Measurements from ENCODE around the gene CIDEB. TPM values are rescaled to one million over a fixed set of nuclear protein-coding genes. Genes with fewer than 3 reads are reported as not detected.

CIDEB gene
- total RNA-seq, 1 experiment from 2014 or later = not detected

- intact Hi-C loops (cut with micrococcal nuclease; ENCODE audit: unreplicated experiment) = no loop called here
- CTCF ChIA-PET = no interaction called here
- no peaks in the 10 kb centered on the region for H3K79me2 ChIP-seq (ENCODE audit: low read depth)
- POLR2A ChIA-PET (ENCODE audit: unreplicated experiment) = interaction anchor here (0.7 kb wide), 1 partner anchor 9 kb away, joined by 9 read pairs; no protein-coding TSS in a partner anchor
- DNase-seq = no peak
- no peak for TF ChIP-seq CTCF (conservative IDR thresholded peaks at IDR 0.05)
- H3K27ac ChIP-seq = no peak overlapping the region
- no peaks in the 10 kb centered on the region for H3K36me3 ChIP-seq (ENCODE audit: low read depth)
- no peaks in the 10 kb centered on the region for H3K9me2 ChIP-seq (ENCODE audit: insufficient read depth)
- no peak overlapping the region for H3K4me3 ChIP-seq
- no peaks in the 10 kb centered on the region for H3K27me3 ChIP-seq (ENCODE audit: insufficient read depth, low read depth)
- BruUV-seq (replicated peaks) = no TSS peak
- no peak overlapping the region for H3K4me2 ChIP-seq
- H3K9me3 ChIP-seq (ENCODE audit: insufficient read depth, low read depth) = no peaks in the 10 kb centered on the region
- H3F3A ChIP-seq (ENCODE audit: insufficient read depth, low read depth) = no peaks in the 10 kb centered on the region
- H3K4me1 ChIP-seq (replicated peaks; ENCODE audit: insufficient read depth) = no peaks in the 10 kb centered on the region
- no peaks in the 10 kb centered on the region for H4K20me1 ChIP-seq (ENCODE audit: insufficient read depth)
- H2AFZ ChIP-seq = no peak overlapping the region
These were observed 18.0 kb downstream of the CIDEB start for GRCh38 chr14:24289649-24290280.

- BruUV-seq (replicated peaks) = no TSS peak
- Histone ChIP-seq H3K79me2 (ENCODE audit: low read depth) (no peaks in the 10 kb centered on the region), H3F3A (ENCODE audit: insufficient read depth, low read depth) (no peaks in the 10 kb centered on the region), H3K27me3 (ENCODE audit: insufficient read depth, low read depth) (no peaks in the 10 kb centered on the region), H2AFZ (no peak overlapping the region), H4K20me1 (ENCODE audit: insufficient read depth) (no peaks in the 10 kb centered on the region), H3K9me3 (ENCODE audit: insufficient read depth, low read depth) (no peaks in the 10 kb centered on the region), H3K4me1 (replicated peaks; ENCODE audit: insufficient read depth) (no peaks in the 10 kb centered on the region), H3K27ac (no peak overlapping the region), H3K4me2 (no peak overlapping the region), H3K4me3 (no peak overlapping the region), H3K36me3 (ENCODE audit: low read depth) (no peaks in the 10 kb centered on the region), H3K9me2 (ENCODE audit: insufficient read depth) (no peaks in the 10 kb centered on the region)
- TF ChIP-seq EZH2 (IDR thresholded peaks at IDR 0.05; ENCODE audit: low read depth) (no peak), CTCF (conservative IDR thresholded peaks at IDR 0.05) (no peak)
- POLR2A ChIA-PET (ENCODE audit: unreplicated experiment) = interaction anchor here (0.6 kb wide), 1 partner anchor 13 kb away, joined by 4 read pairs; the partner anchor contains the start of genes DHRS1 and NOP9
- DNase-seq = no peak
- CTCF ChIA-PET = no interaction called here
- intact Hi-C loops (cut with micrococcal nuclease; ENCODE audit: unreplicated experiment) = no loop called here
These were observed 20.8 kb downstream of the CIDEB start for GRCh38 chr14:24286996-24287395.

GRCh38 chr14:24285351-24285750, 22.4 kb downstream of the CIDEB start:
- H3K36me3 ChIP-seq (ENCODE audit: low read depth) = no peaks in the 10 kb centered on the region
- H3K9me2 ChIP-seq (ENCODE audit: insufficient read depth) = no peaks in the 10 kb centered on the region
- no peak overlapping the region for H3K4me3 ChIP-seq
- H3K27me3 ChIP-seq (ENCODE audit: insufficient read depth, low read depth) = no peaks in the 10 kb centered on the region
- intact Hi-C loops (cut with micrococcal nuclease; ENCODE audit: unreplicated experiment) = no loop called here
- ChIA-PET POLR2A (ENCODE audit: unreplicated experiment) (interaction anchor here (0.7 kb wide), 1 partner anchor 20 kb away, joined by 7 read pairs; no protein-coding TSS in a partner anchor), CTCF (interaction anchor here (0.6 kb wide), 1 partner anchor 145 kb away, joined by 6 read pairs; no protein-coding TSS in a partner anchor)
- TF ChIP-seq EZH2 (IDR thresholded peaks at IDR 0.05; ENCODE audit: low read depth) (no peak), CTCF (conservative IDR thresholded peaks at IDR 0.05) (no peak)
- no peaks in the 10 kb centered on the region for H3K79me2 ChIP-seq (ENCODE audit: low read depth)
- H3K9me3 ChIP-seq (ENCODE audit: insufficient read depth, low read depth) = no peaks in the 10 kb centered on the region
- BruUV-seq (replicated peaks) = no TSS peak
- no peak for DNase-seq
- H2AFZ ChIP-seq = no peak overlapping the region
- H3K4me1 ChIP-seq (replicated peaks; ENCODE audit: insufficient read depth) = no peaks in the 10 kb centered on the region
- H3F3A ChIP-seq (ENCODE audit: insufficient read depth, low read depth) = no peaks in the 10 kb centered on the region
- no peaks in the 10 kb centered on the region for H4K20me1 ChIP-seq (ENCODE audit: insufficient read depth)
- no peak overlapping the region for H3K4me2 ChIP-seq
- no peak overlapping the region for H3K27ac ChIP-seq

Measured in PC-9 (cell line).